A549 (cell line): Measurements from ENCODE around the gene CLPX. TPM values are rescaled to one million over a fixed set of nuclear protein-coding genes. Genes with fewer than 3 reads are reported as not detected.
"Not testable (repeated sequence)": the region's sequence is repeated elsewhere in the genome, so short reads cannot be mapped to it uniquely, and the experiment has no call there.

Experiments
- ATAC-seq, 2 experiments: fragments of 200-7000 bp in 1 of 2; fragments of >200 bp in 1 of 2; cut with Nextera tagmentation in 1 of 2; cut with Tn5 transposase in 1 of 2; 3 replicates each; pipeline versions ENCODE4 v1.8.0 to v1.9.1; 2018 to 2020; ENCODE audit warnings: mild to moderate bottlenecking in 1 of 2, moderate library complexity in 1 of 2
- CTCF ChIA-PET: fragments of 300-600 bp; sonication (Branson Sonifier 250); formaldehyde crosslinking; extraction: SDS; loops from one replicate; lab custom pipeline; 2021; ENCODE audit warnings: antibody characterized with exemption, inconsistent platforms; lab: Yijun Ruan, JAX
- POLR2A ChIA-PET: fragments of 350-600 bp; formaldehyde crosslinking; extraction: SDS; loops from one replicate; lab custom pipeline; 2021; ENCODE audit warnings: antibody characterized with exemption, inconsistent platforms; lab: Yijun Ruan, JAX
- DNase-seq, 2 experiments: peaks; one replicate each; pipeline versions ENCODE4 v3.0.0 to v3.0.0-alpha.2; 2011 to 2016; ENCODE audit warnings: low read depth in 1 of 2, low spot score in 1 of 2
- FAIRE-seq: peaks from 2 replicates; lab custom pipeline; 2011; peaks lifted over from hg19 to GRCh38; lab: Jason Lieb, UNC
- H3K27ac ChIP-seq, 2 experiments: fragments of >200 bp; sonication (Bioruptor Twin); formaldehyde crosslinking; 3 replicates each; pipeline ENCODE4 v1.5.1; 2016 to 2017
- H3K4me1 ChIP-seq: fragments of >200 bp; sonication (Bioruptor Twin); formaldehyde crosslinking; 3 replicates; pipeline ENCODE4 v1.6.1; 2016
- H3K4me2 ChIP-seq: fragments of >200 bp; sonication (Bioruptor Twin); formaldehyde crosslinking; 3 replicates; pipeline ENCODE4 v1.6.1; 2016
- H3K4me3 ChIP-seq: fragments of >200 bp; sonication (Bioruptor Twin); formaldehyde crosslinking; 3 replicates; pipeline ENCODE4 v1.5.1; 2016
- H3K9me3 ChIP-seq: fragments of >200 bp; sonication (Bioruptor Twin); formaldehyde crosslinking; 3 replicates; pipeline ENCODE4 v1.6.1; 2016
- CBX8 ChIP-seq: fragments of 200-600 bp; sonication (generic); IDR thresholded peaks from 2 replicates; pipeline ENCODE4 v1.6.1; 2016
- CEBPB ChIP-seq, 2 experiments: fragments of >200 bp in 1 of 2; sonication (Bioruptor Twin) in 1 of 2; formaldehyde crosslinking in 1 of 2; IDR thresholded peaks; 2 replicates each; pipeline ENCODE4 v1.6.1; 2012 to 2016
- CHD2 ChIP-seq: fragments of 150-350 bp; IDR thresholded peaks from 2 replicates; pipeline ENCODE4 v1.6.1; 2014; ENCODE audit warnings: low read length; ENCODE audit not compliant: partially characterized antibody
- CHD4 ChIP-seq: fragments of 200-600 bp; sonication (generic); IDR thresholded peaks from 2 replicates; pipeline ENCODE4 v1.6.1; 2016; ENCODE audit warnings: antibody characterized with exemption, mild to moderate bottlenecking, borderline replicate concordance
- ESRRA ChIP-seq: fragments of 150-350 bp; IDR thresholded peaks from 2 replicates; pipeline ENCODE4 v1.6.1; 2014; ENCODE audit warnings: mild to moderate bottlenecking, low read length, borderline replicate concordance
- FOSB ChIP-seq: fragments of 250-450 bp; sonication (Bioruptor Pico); IDR thresholded peaks from 2 replicates; pipeline ENCODE4 v1.5.0; 2020; ENCODE audit warnings: mild to moderate bottlenecking, moderate library complexity
- FOSL2 ChIP-seq, 2 experiments: fragments of 450-650 bp in 1 of 2; fragments of >200 bp in 1 of 2; sonication (Bioruptor Twin) in 1 of 2; formaldehyde crosslinking; IDR thresholded peaks; 2 replicates each; pipeline versions ENCODE4 v1.5.0 to v1.6.1; 2016 to 2020; ENCODE audit warnings: mild to moderate bottlenecking in 1 of 2, moderate library complexity in 1 of 2
- GATA3 ChIP-seq: IDR thresholded peaks from 2 replicates; pipeline ENCODE4 v1.6.1; 2012; ENCODE audit warnings: borderline replicate concordance
- HES2 ChIP-seq: fragments of >200 bp; sonication (Bioruptor Twin); formaldehyde crosslinking; IDR thresholded peaks from 2 replicates; pipeline ENCODE4 v1.6.1; 2016
- HEYL ChIP-seq: fragments of 250-450 bp; sonication (Bioruptor Pico); IDR thresholded peaks from 2 replicates; pipeline ENCODE4 v1.8.0; 2021; ENCODE audit warnings: mild to moderate bottlenecking, moderate library complexity
- HOXA7 ChIP-seq: fragments of 250-450 bp; sonication (Bioruptor Pico); IDR thresholded peaks from 2 replicates; pipeline ENCODE4 v1.5.0; 2020; ENCODE audit warnings: mild to moderate bottlenecking, moderate library complexity
- JUNB ChIP-seq: fragments of >200 bp; sonication (Bioruptor Twin); formaldehyde crosslinking; IDR thresholded peaks from 2 replicates; pipeline ENCODE4 v1.6.1; 2016
- KDM5A ChIP-seq: fragments of 200-600 bp; sonication (generic); IDR thresholded peaks from 2 replicates; pipeline ENCODE4 v1.6.1; 2016; ENCODE audit warnings: antibody characterized with exemption, mild to moderate bottlenecking
- MAFK ChIP-seq: fragments of 450-650 bp; IDR thresholded peaks from 2 replicates; pipeline ENCODE4 v1.6.1; 2014; ENCODE audit not compliant: partially characterized antibody
- MYC ChIP-seq: IDR thresholded peaks from 2 replicates; pipeline ENCODE4 v1.6.1; 2012; ENCODE audit warnings: mild to moderate bottlenecking, inconsistent platforms, low read length, improper control_type of control experiment, borderline replicate concordance
- NFE2L2 ChIP-seq: fragments of 150-350 bp; conservative IDR thresholded peaks from 2 replicates; pipeline ENCODE4 v1.6.1; 2014; ENCODE audit warnings: low read length
- RCOR1 ChIP-seq: fragments of 150-350 bp; IDR thresholded peaks from 2 replicates; pipeline ENCODE4 v1.6.1; 2014; ENCODE audit warnings: antibody characterized with exemption, low read length, low read depth
- SMC3 ChIP-seq: fragments of >200 bp; sonication (Bioruptor Twin); formaldehyde crosslinking; IDR thresholded peaks from 3 replicates; pipeline ENCODE4 v1.6.1; 2018; ENCODE audit warnings: inconsistent platforms
- SREBF2 ChIP-seq: fragments of 450-650 bp; IDR thresholded peaks from 2 replicates; pipeline ENCODE4 v1.6.1; 2014; ENCODE audit warnings: mild to moderate bottlenecking, moderate library complexity
- TFCP2L1 ChIP-seq: fragments of 250-450 bp; sonication (Bioruptor Pico); IDR thresholded peaks from 2 replicates; pipeline ENCODE4 v1.5.0; 2021; ENCODE audit warnings: mild to moderate bottlenecking
- ZC3H11A ChIP-seq: fragments of 450-650 bp; IDR thresholded peaks from 2 replicates; pipeline ENCODE4 v1.6.1; 2014; ENCODE audit warnings: antibody characterized with exemption, mild to moderate bottlenecking
- WGBS: methylation state at CpG from one replicate; pipeline ENCODE4 v1.1.6; 2017; ENCODE audit errors: missing lambda C conversion rate; 5-methylcytosine and 5-hydroxymethylcytosine counted together
- polyA plus RNA-seq, 4 experiments: library from polyadenylated mRNA; depleted of rRNA in 3 of 4; stranded (reverse); fragments of >200 nt; fragmentation: RNase III in 1 of 4; extraction: RNeasy Plus Mini Kit Qiagen cat#74134 plus additional on column Dnase treatment in 1 of 4; gene quantifications; 2 replicates in 3 of 4; 3 replicates in 1 of 4; pipeline ENCODE4 v1.2.3, GENCODE V29; 2011 to 2017
- TF ChIP-seq, protein P1 (sequence below): IDR thresholded peaks from 2 replicates; pipeline ENCODE4 v1.6.1; 2012; ENCODE audit warnings: low read depth, borderline replicate concordance
- TF ChIP-seq, protein P2 (sequence below): fragments of >200 bp; sonication (Bioruptor Twin); formaldehyde crosslinking; IDR thresholded peaks from 3 replicates; pipeline ENCODE4 v1.6.1; 2016

Gene CLPX
- polyA plus RNA-seq, 2 of the 4 experiments (the other 2 are of a cell fraction) = 55.4 to 113 TPM

DNA sequence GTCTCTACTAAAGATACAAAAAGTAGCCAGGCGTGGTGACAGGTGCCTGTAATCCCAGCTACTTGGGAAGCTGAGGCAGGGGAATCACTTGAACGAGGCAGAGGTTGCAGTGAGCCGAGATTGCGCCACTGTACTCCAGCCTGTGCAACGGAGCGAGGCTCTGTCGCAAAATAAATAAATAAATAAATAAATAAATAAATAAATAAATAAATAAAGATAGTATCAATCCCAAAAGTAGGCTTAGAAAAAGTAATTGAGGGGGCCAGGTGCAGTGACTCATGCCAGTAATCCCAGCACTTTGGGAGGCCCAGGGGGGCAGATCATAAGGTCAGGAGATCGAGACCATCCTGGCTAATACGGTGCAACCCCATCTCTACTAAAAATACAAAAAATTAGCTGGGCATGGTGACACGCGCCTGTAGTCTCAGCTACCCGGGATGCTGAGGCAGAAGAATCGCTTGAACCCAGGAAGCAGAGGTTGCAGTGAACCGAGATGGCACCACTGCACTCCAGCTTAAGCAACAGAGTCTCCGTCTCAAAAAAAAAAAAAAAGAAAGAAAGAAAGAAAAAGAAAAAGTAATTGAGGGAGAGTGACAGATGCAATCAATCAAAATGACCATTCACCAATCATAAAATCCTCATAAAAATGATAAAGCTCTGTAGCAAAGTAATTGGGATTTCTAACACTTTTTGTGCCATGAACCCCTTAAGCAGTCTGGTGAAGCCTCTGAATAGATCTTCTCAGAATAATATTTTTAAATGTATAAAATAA lies 3.4 kb downstream of the CLPX start:
- ATAC-seq, H3K9me3 ChIP-seq, DNase-seq, H3K4me3 ChIP-seq, H3K27ac ChIP-seq, FAIRE-seq: not testable (repeated sequence)
- Histone ChIP-seq H3K4me2 (peak overlapping the region; percentile 88; the same call in 2 of the 3 replicates), H3K4me1 (peaks cover 44% of the 10 kb centered on the region)
- CTCF ChIA-PET = interaction anchor here (0.6 to 2.3 kb wide), 6 partner anchors 22 to 687 kb away, joined by 3 to 8 read pairs (median 5); partner anchors contain the start of gene RAB11A
- POLR2A ChIA-PET = interaction anchor here (1.1 kb wide), 1 partner anchor 123 kb away, joined by 4 read pairs; the partner anchor contains the start of gene RNU5B-1
- TF ChIP-seq ZC3H11A = peak; percentile 98
- 93% methylated on average over 15 of the region's 15 CpGs for WGBS

- POLR2A ChIA-PET = no interaction called here
- no peak for ATAC-seq
These were observed 5.0 kb downstream of the CLPX start for GRCh38 chr15:65180167-65180566.

DNA sequence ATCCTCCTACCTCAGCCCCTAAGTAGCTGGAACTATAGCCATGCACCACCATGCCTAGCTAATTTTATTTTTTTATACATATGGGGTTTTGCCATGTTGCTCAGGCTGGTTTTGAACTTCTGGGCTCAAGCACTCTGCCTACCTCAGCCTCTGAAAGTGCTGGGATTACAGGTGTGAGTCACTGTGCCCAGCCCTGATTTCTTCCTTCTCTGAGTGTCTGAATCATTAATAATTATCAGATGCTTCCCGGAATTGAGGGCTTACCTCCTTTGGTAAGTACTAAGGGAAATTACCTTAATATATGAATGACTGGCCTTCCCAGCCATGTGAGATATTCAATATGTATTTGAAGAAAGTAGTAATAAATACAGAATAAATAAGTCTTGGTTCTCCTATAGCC lies 7.2 kb downstream of the CLPX start:
- H3K9me3 ChIP-seq = no peaks in the 10 kb centered on the region
- TF ChIP-seq CBX8 (no peak), FOSL2 (IDR thresholded peaks at IDR 0.05) (peak; percentile 16; the same call in 1 of the 2 replicates), FOSL2 (CRISPR knock-in tag; IDR thresholded peaks at IDR 0.05) (peak; percentile 38; the same call in 1 of the 2 replicates), MYC (no peak)
- WGBS = 3% methylated on average over 1 of the region's 1 CpG
- no peak overlapping the region for H3K4me3 ChIP-seq
- no peak overlapping the region for H3K27ac ChIP-seq
- FAIRE-seq = peak; percentile 82
- ChIA-PET CTCF (interaction anchor here (0.7 to 1.0 kb wide), 3 partner anchors 92 to 368 kb away, joined by 3 to 4 read pairs (median 3); no protein-coding TSS in a partner anchor), POLR2A (interaction anchor here (1.1 kb wide), 1 partner anchor 7 kb away, joined by 3 read pairs; the partner anchor contains the start of gene CLPX)
- DNase-seq = peak in 1 of 2 experiments; percentile 47
- ATAC-seq = peak in 1 of 2 experiments; percentile 46; a peak in 2 of 6 replicates
- peak overlapping the region; percentile 17; the same call in 1 of the 3 replicates for H3K4me2 ChIP-seq
- peaks cover 54% of the 10 kb centered on the region for H3K4me1 ChIP-seq

More at GRCh38 chr15:65180167-65180566, 5.0 kb downstream of the CLPX start:
- no peak overlapping the region for H3K27ac ChIP-seq
- 87% methylated on average over 3 of the region's 3 CpGs for WGBS
- DNase-seq (no peak), FAIRE-seq (no peak)
- no peak overlapping the region for H3K4me3 ChIP-seq
- no peaks in the 10 kb centered on the region for H3K9me3 ChIP-seq
- H3K4me2 ChIP-seq = no peak overlapping the region
- peaks cover 50% of the 10 kb centered on the region for H3K4me1 ChIP-seq
- CTCF ChIA-PET = interaction anchor here (1.2 to 2.3 kb wide), 3 partner anchors 107 to 147 kb away, joined by 3 to 8 read pairs (median 3); partner anchors contain the start of gene PARP16
- no peak for TF ChIP-seq SREBF2
- TF ChIP-seq GATA3 = no peak
- TF ChIP-seq JUNB = no peak
- no peak for TF ChIP-seq MYC
- TF ChIP-seq KDM5A = no peak

GRCh38 chr15:65176056-65176455 lies 9.1 kb downstream of the CLPX start:
- TF ChIP-seq, protein P1, sequence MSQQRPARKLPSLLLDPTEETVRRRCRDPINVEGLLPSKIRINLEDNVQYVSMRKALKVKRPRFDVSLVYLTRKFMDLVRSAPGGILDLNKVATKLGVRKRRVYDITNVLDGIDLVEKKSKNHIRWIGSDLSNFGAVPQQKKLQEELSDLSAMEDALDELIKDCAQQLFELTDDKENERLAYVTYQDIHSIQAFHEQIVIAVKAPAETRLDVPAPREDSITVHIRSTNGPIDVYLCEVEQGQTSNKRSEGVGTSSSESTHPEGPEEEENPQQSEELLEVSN = no peak
- no peak for TF ChIP-seq NFE2L2
- no peak for TF ChIP-seq SMC3
- no peak for TF ChIP-seq CHD4
- no peak for TF ChIP-seq KDM5A
- TF ChIP-seq FOSB (CRISPR knock-in tag) = no peak
- TF ChIP-seq RCOR1 = no peak
- TF ChIP-seq ESRRA = no peak
- TF ChIP-seq MAFK = no peak
- TF ChIP-seq, protein P2, sequence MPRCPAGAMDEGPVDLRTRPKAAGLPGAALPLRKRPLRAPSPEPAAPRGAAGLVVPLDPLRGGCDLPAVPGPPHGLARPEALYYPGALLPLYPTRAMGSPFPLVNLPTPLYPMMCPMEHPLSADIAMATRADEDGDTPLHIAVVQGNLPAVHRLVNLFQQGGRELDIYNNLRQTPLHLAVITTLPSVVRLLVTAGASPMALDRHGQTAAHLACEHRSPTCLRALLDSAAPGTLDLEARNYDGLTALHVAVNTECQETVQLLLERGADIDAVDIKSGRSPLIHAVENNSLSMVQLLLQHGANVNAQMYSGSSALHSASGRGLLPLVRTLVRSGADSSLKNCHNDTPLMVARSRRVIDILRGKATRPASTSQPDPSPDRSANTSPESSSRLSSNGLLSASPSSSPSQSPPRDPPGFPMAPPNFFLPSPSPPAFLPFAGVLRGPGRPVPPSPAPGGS = no peak
- TF ChIP-seq GATA3 = no peak
- no peak for TF ChIP-seq TFCP2L1 (CRISPR knock-in tag)
- no peak for TF ChIP-seq HOXA7 (CRISPR knock-in tag)
- no peak for TF ChIP-seq FOSL2 (IDR thresholded peaks at IDR 0.05)
- TF ChIP-seq FOSL2 (CRISPR knock-in tag; IDR thresholded peaks at IDR 0.05) = no peak
- no peak for TF ChIP-seq CHD2
- TF ChIP-seq CEBPB (IDR thresholded peaks at IDR 0.05) = no peak
- TF ChIP-seq HES2 = no peak
- no peak for TF ChIP-seq HEYL (CRISPR knock-in tag)
- ATAC-seq (no peak), DNase-seq (no peak), FAIRE-seq (no peak)
- H3K4me1 ChIP-seq = peaks cover 59% of the 10 kb centered on the region
- no peak overlapping the region for H3K4me3 ChIP-seq
- CTCF ChIA-PET = no interaction called here
- POLR2A ChIA-PET = no interaction called here
- H3K27ac ChIP-seq = no peak overlapping the region
- H3K9me3 ChIP-seq = no peaks in the 10 kb centered on the region
- H3K4me2 ChIP-seq = no peak overlapping the region
